Astrocyte (in vitro differentiated cells and primary cell): ENCODE measurements around the gene MBP. TPM values are rescaled to one million over a fixed set of nuclear protein-coding genes. Genes with fewer than 3 reads are reported as not detected.

ENCODE experiments used
- DNase-seq: peaks from one replicate; pipeline ENCODE4 v3.0.0-alpha.2; 2010; ENCODE audit warnings: low read depth
- FAIRE-seq: peaks from 2 replicates; lab custom pipeline; 2011; peaks lifted over from hg19 to GRCh38; lab: Jason Lieb, UNC
- H2AFZ ChIP-seq: 2 replicates; pipeline ENCODE4 v1.6.0; 2012; ENCODE audit warnings: low read depth, low read length, inconsistent platforms
- H3K27ac ChIP-seq: 2 replicates; pipeline ENCODE4 v1.5.1; 2011; ENCODE audit warnings: low read depth, low read length, inconsistent platforms
- H3K27me3 ChIP-seq: 2 replicates; pipeline ENCODE4 v1.6.0; 2011; ENCODE audit warnings: low read length, inconsistent platforms; ENCODE audit not compliant: insufficient read depth
- H3K36me3 ChIP-seq: 2 replicates; pipeline ENCODE4 v1.5.1; 2011; ENCODE audit warnings: low read length, inconsistent platforms; ENCODE audit not compliant: insufficient read depth
- H3K4me1 ChIP-seq: 2 replicates; pipeline ENCODE4 v1.5.1; 2011; ENCODE audit warnings: low read length, inconsistent platforms; ENCODE audit not compliant: insufficient read depth
- H3K4me2 ChIP-seq: 2 replicates; pipeline ENCODE4 v1.6.0; 2012; ENCODE audit warnings: low read length, inconsistent platforms
- H3K4me3 ChIP-seq: 2 replicates; pipeline ENCODE4 v1.5.1; 2011; ENCODE audit warnings: low read depth, mild to moderate bottlenecking, low read length, inconsistent platforms; ENCODE audit not compliant: insufficient read depth
- H3K79me2 ChIP-seq: 2 replicates; pipeline ENCODE4 v1.6.0; 2012; ENCODE audit warnings: mild to moderate bottlenecking, low read length, inconsistent platforms; ENCODE audit not compliant: insufficient read depth
- H3K9ac ChIP-seq: 2 replicates; pipeline ENCODE4 v1.6.0; 2012; ENCODE audit warnings: mild to moderate bottlenecking, low read length, inconsistent platforms
- H3K9me3 ChIP-seq: 2 replicates; pipeline ENCODE4 v1.5.1; 2012; ENCODE audit warnings: low read depth, mild to moderate bottlenecking, low read length, inconsistent platforms; ENCODE audit not compliant: insufficient read depth
- H4K20me1 ChIP-seq: 2 replicates; pipeline ENCODE4 v1.6.0; 2012; ENCODE audit warnings: low read length, inconsistent platforms; ENCODE audit not compliant: insufficient read depth
- H3K27ac Mint-ChIP-seq: one replicate; pipeline ENCODE4 v1.8.0; 2021; ENCODE audit warnings: mild to moderate bottlenecking, mixed read lengths; ENCODE audit not compliant: unreplicated experiment
- H3K27me3 Mint-ChIP-seq: one replicate; pipeline ENCODE4 v1.8.0; 2021; ENCODE audit warnings: low read depth, mixed read lengths; ENCODE audit not compliant: unreplicated experiment
- H3K36me3 Mint-ChIP-seq: one replicate; pipeline ENCODE4 v1.8.0; 2021; ENCODE audit warnings: low read depth, mixed read lengths; ENCODE audit not compliant: unreplicated experiment
- H3K4me1 Mint-ChIP-seq: one replicate; pipeline ENCODE4 v1.8.0; 2021; ENCODE audit warnings: low read depth, mixed read lengths; ENCODE audit not compliant: unreplicated experiment
- H3K4me3 Mint-ChIP-seq: one replicate; pipeline ENCODE4 v1.8.0; 2021; ENCODE audit warnings: mild to moderate bottlenecking, moderate library complexity, mixed read lengths; ENCODE audit not compliant: unreplicated experiment
- H3K9me3 Mint-ChIP-seq: one replicate; pipeline ENCODE4 v1.8.0; 2021; ENCODE audit warnings: mild to moderate bottlenecking, mixed read lengths; ENCODE audit not compliant: unreplicated experiment
- CTCF ChIP-seq: IDR thresholded peaks from 2 replicates; pipeline ENCODE4 v1.5.1; 2011; ENCODE audit warnings: low read depth, mild to moderate bottlenecking, inconsistent platforms, low read length, moderate library complexity; ENCODE audit not compliant: insufficient read depth
- EZH2 ChIP-seq: IDR thresholded peaks from 2 replicates; pipeline ENCODE4 v1.6.1; 2012; ENCODE audit warnings: mild to moderate bottlenecking, low read length, inconsistent platforms; ENCODE audit not compliant: insufficient read depth
- total RNA-seq: library from RNA; stranded (reverse); gene quantifications from 2 replicates; pipeline ENCODE4 v1.2.1, GENCODE V29; 2021

Gene MBP
- total RNA-seq, 1 donor from 2014 or later: 11.4 TPM

- H3K27ac ChIP-seq: no peak overlapping the region
- DNase-seq (no peak), FAIRE-seq (no peak)
- no peaks in the 10 kb centered on the region for H3K4me1 ChIP-seq
- TF ChIP-seq EZH2: no peak
- H3K27me3 ChIP-seq: no peaks in the 10 kb centered on the region
- Mint-ChIP-seq H3K27me3 (no peaks in the 10 kb centered on the region), H3K9me3 (no peaks in the 10 kb centered on the region), H3K4me3 (no peak overlapping the region), H3K4me1 (peaks cover 9% of the 10 kb centered on the region), H3K36me3 (peaks cover 4% of the 10 kb centered on the region), H3K27ac (no peak overlapping the region)
- H4K20me1 ChIP-seq: no peaks in the 10 kb centered on the region
- H2AFZ ChIP-seq: no peak overlapping the region
- H3K4me3 ChIP-seq: no peak overlapping the region
- H3K36me3 ChIP-seq: no peaks in the 10 kb centered on the region
- no peaks in the 10 kb centered on the region for H3K79me2 ChIP-seq
- no peak overlapping the region for H3K9ac ChIP-seq
- no peak overlapping the region for H3K4me2 ChIP-seq
- H3K9me3 ChIP-seq: no peaks in the 10 kb centered on the region
Measured at GRCh38 chr18:77012806-77013541, 119.6 kb downstream of the MBP start.

GRCh38 chr18:77012120-77012519 is 120.5 kb downstream of the MBP start:
- TF ChIP-seq EZH2: no peak
- no peak for TF ChIP-seq CTCF
- peaks cover 4% of the 10 kb centered on the region for H3K36me3 Mint-ChIP-seq
- FAIRE-seq: no peak
- Histone ChIP-seq H3K4me2 (no peak overlapping the region), H3K27ac (no peak overlapping the region), H3K9ac (no peak overlapping the region), H3K9me3 (no peaks in the 10 kb centered on the region), H3K27me3 (no peaks in the 10 kb centered on the region), H3K4me1 (no peaks in the 10 kb centered on the region), H3K4me3 (no peak overlapping the region), H2AFZ (no peak overlapping the region), H3K79me2 (no peaks in the 10 kb centered on the region), H4K20me1 (no peaks in the 10 kb centered on the region), H3K36me3 (no peaks in the 10 kb centered on the region)
- no peak for DNase-seq
- no peaks in the 10 kb centered on the region for H3K9me3 Mint-ChIP-seq
- H3K27me3 Mint-ChIP-seq: peaks cover 2% of the 10 kb centered on the region
- H3K27ac Mint-ChIP-seq: no peak overlapping the region
- peaks cover 11% of the 10 kb centered on the region for H3K4me1 Mint-ChIP-seq
- no peak overlapping the region for H3K4me3 Mint-ChIP-seq

GRCh38 chr18:77009675-77010074 is 122.9 kb downstream of the MBP start:
- DNase-seq (no peak), FAIRE-seq (no peak)
- Mint-ChIP-seq H3K4me1 (peaks cover 11% of the 10 kb centered on the region), H3K27ac (no peak overlapping the region), H3K36me3 (no peaks in the 10 kb centered on the region), H3K9me3 (no peaks in the 10 kb centered on the region), H3K4me3 (no peak overlapping the region), H3K27me3 (peaks cover 3% of the 10 kb centered on the region)
- no peak overlapping the region for H3K27ac ChIP-seq
- H3K27me3 ChIP-seq: no peaks in the 10 kb centered on the region
- no peaks in the 10 kb centered on the region for H3K9me3 ChIP-seq
- H3K4me3 ChIP-seq: no peak overlapping the region
- no peak overlapping the region for H2AFZ ChIP-seq
- TF ChIP-seq EZH2 (no peak), CTCF (no peak)
- H4K20me1 ChIP-seq: no peaks in the 10 kb centered on the region
- no peak overlapping the region for H3K4me2 ChIP-seq
- no peak overlapping the region for H3K9ac ChIP-seq
- H3K4me1 ChIP-seq: no peaks in the 10 kb centered on the region
- H3K36me3 ChIP-seq: no peaks in the 10 kb centered on the region
- no peaks in the 10 kb centered on the region for H3K79me2 ChIP-seq
